Measurements from ENCODE around the gene UTP15.
A peak's percentile ranks its signal among the peaks of the same experiment; 100 is the strongest.

The UTP15 gene

GRCh38 chr5:73564018-73564417, 1.5 kb upstream of the UTP15 start:
- TF ChIP-seq, protein P1, sequence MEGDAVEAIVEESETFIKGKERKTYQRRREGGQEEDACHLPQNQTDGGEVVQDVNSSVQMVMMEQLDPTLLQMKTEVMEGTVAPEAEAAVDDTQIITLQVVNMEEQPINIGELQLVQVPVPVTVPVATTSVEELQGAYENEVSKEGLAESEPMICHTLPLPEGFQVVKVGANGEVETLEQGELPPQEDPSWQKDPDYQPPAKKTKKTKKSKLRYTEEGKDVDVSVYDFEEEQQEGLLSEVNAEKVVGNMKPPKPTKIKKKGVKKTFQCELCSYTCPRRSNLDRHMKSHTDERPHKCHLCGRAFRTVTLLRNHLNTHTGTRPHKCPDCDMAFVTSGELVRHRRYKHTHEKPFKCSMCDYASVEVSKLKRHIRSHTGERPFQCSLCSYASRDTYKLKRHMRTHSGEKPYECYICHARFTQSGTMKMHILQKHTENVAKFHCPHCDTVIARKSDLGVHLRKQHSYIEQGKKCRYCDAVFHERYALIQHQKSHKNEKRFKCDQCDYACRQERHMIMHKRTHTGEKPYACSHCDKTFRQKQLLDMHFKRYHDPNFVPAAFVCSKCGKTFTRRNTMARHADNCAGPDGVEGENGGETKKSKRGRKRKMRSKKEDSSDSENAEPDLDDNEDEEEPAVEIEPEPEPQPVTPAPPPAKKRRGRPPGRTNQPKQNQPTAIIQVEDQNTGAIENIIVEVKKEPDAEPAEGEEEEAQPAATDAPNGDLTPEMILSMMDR (IDR thresholded peaks at IDR 0.05; ENCODE audit: low read depth, low read length), result no peak

DNA sequence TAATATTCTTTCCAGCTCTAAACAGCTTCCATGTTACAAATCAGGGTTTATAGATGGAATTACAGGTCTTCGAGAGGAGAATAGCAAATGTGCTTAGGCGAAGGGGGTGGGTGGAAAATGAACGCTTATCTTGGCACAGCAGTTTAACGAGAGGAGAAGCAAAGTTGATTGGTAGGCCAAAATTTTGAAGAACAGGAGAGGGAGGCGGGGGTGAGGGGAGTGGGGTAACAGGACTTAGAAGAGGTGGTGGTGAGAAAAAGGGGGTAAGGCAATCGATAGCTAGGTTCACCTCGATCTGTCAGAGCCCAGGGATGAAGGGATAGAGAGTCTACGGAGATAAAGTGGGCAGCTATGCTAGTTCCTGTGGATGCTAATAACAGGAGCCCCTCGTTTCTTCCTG, 868 bp upstream of the UTP15 start:
- peak; percentile 13 to 18 for DNase-seq (ENCODE audit: low read depth in 2 of 2)
- peak overlapping the region; percentile 83 to 91 for H3K4me3 ChIP-seq (replicated peaks in 1 of 2; ENCODE audit: low read depth in 2 of 2, low read length in 2 of 2)
- TF ChIP-seq, protein P1 (IDR thresholded peaks at IDR 0.05; ENCODE audit: low read depth, low read length), result no peak

More at GRCh38 chr5:73564018-73564417, 1.5 kb upstream of the UTP15 start:
- DNase-seq (ENCODE audit: low read depth in 2 of 2), result peak; percentile 9 to 13
- peak overlapping the region; percentile 83 to 91 for H3K4me3 ChIP-seq (replicated peaks in 1 of 2; ENCODE audit: low read depth in 2 of 2, low read length in 2 of 2)

- DNase-seq (ENCODE audit: low read depth in 2 of 2), result no peak
Measured at GRCh38 chr5:73565969-73566547, 515 bp downstream of the UTP15 start.

GRCh38 chr5:73582285-73583145, 17.0 kb downstream of the UTP15 start:
- no peak for DNase-seq (ENCODE audit: low read depth in 2 of 2)
- H3K4me3 ChIP-seq (replicated peaks in 1 of 2; ENCODE audit: low read depth in 2 of 2, low read length in 2 of 2), result no peak overlapping the region
- TF ChIP-seq, protein P1 (IDR thresholded peaks at IDR 0.05; ENCODE audit: low read depth, low read length), result no peak

More at GRCh38 chr5:73565969-73566547, 515 bp downstream of the UTP15 start:
- H3K4me3 ChIP-seq (replicated peaks in 1 of 2; ENCODE audit: low read depth in 2 of 2, low read length in 2 of 2), result peak overlapping the region; percentile 83 to 91
- TF ChIP-seq, protein P1 (IDR thresholded peaks at IDR 0.05; ENCODE audit: low read depth, low read length), result no peak

GRCh38 chr5:73587923-73588322, 22.4 kb downstream of the UTP15 start:
- DNase-seq (ENCODE audit: low read depth in 2 of 2), result no peak
- H3K4me3 ChIP-seq (replicated peaks in 1 of 2; ENCODE audit: low read depth in 2 of 2, low read length in 2 of 2), result no peak overlapping the region
- TF ChIP-seq, protein P1 (IDR thresholded peaks at IDR 0.05; ENCODE audit: low read depth, low read length), result no peak

DNA sequence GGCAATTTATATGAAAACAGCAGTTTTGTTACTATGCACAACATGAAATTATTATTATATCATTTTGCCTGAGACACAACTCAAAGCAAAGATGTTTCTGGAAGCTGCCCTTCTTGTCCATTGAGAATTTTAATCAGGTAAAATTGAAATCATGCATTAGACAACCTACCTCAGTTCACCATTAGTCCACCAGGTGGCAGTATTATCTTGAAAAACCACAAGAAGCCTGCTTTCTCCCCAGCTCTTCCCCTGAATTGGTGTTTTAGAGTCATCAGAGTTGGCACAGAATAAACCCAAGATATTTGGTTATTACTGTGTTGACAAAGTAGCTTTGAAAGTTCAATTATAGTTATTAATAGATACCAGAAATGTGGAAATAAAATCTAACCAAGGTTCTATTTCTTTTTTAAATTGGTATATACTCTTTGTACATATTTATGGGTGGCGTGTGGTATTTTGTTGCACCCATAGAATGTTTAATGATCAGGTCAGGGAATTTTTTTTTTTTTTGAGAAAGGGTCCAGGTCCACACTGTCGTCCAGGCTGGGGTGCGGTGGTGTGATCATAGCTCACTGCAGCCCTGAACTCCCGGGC, 25.7 kb downstream of the UTP15 start:
- DNase-seq (ENCODE audit: low read depth in 2 of 2), result peak; percentile 93 to 97
- TF ChIP-seq, protein P1 (IDR thresholded peaks at IDR 0.05; ENCODE audit: low read depth, low read length), result peak; percentile 62
- H3K4me3 ChIP-seq (replicated peaks in 1 of 2; ENCODE audit: low read depth in 2 of 2, low read length in 2 of 2), result no peak overlapping the region

Data from cardiac fibroblast (primary cell).